ENCODE results near the gene PATL1.
"Not testable (repeated sequence)": the region's sequence is repeated elsewhere in the genome, so short reads cannot be mapped to it uniquely, and the experiment has no call there.

Gene PATL1

DNA sequence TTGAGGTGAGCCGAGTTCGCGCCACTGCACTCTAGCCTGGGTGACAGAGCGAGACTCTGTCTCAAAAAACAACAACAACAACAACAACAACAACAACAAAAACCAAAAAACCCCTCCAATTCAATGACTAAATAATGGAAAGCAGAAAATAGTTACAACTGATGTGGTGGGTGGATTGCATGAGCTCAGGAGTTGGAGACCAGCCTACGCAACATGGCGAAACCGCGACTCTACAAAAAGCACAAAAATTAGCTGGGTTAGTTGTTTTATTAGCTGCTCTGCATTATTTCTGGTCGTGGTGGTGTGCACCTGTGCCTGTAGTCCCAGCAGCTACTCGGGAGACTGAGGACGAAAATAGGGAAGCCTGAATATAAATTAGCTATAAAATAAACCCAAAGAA, 2.6 kb upstream of the PATL1 start:
- DNase-seq: peak; percentile 19

DNA sequence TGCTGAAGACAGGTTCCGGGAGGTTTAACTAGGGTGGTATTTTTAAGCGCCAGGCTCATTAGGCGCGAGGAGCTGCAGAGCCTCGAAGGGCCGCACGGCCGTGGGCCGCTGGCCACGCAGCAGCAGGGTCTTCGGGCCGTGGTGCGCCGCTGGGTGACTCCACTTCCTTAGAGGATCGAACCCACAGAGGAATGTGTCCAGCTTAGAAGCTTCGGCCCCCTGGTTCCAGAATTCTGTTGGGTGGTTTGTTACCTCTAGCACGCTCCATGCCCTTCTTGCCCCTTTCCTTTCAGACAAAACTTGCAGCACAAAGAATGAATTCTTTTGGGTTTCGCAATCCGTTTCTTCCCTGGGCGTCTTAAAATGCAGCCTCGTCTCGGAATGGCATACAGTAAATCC, 773 bp upstream of the PATL1 start:
- peak; percentile 45 for DNase-seq

DNA sequence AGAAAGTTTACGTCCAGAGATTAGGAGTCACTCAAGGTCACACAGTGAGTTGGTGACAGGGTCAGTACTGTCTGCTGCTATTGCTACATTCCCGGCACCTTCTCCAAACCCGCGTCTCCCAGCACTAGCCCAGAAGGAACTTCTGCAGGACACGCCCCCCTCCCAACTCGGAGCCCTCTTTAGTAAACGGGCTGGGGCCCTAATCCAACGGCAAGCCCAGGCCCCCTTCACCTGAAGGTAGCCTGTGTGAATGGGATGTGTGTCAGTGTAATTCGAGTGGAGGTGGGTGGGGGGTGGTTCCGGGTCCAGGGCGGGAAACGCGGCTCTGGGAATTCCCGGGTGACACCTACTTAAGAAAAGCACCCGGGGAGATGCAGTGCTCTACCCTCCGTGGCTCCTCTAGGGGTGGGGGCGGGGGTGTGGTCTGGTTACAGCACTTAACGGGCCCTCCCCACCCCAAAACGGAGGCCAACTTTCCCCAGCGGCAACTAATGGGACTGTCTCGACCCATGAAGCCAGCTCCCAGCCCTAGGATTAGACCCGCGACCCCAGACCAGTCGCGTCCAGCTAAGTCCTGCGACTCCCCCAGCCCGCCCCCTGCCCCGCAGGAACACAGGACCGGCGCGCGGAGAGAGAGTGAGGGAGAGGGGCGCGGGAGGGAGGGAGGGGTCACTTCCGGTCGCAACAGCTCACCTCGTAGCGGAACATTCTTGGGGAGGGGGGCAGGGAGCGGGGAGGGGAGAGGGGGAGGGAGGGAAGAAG, 468 bp downstream of the PATL1 start:
- peak; percentile 94 for DNase-seq

DNA sequence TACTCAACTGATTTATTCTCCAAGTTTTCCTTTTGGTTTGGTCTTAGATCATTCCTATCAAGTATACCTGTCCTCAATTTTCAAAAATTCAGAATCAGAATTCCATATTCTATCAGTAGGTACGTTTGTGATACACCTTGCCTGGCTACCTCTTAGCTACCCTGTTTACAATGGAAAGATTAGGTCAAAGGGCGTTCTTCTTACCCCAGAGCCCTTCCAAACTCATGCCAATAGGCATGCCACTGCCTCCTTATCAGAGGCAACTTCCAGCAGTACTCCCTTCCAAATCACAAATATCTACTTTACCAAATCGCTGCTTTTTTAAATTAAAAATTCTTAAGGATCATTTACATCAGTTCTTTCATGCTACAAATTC, 1.0 kb downstream of the PATL1 start:
- DNase-seq: no peak

DNA sequence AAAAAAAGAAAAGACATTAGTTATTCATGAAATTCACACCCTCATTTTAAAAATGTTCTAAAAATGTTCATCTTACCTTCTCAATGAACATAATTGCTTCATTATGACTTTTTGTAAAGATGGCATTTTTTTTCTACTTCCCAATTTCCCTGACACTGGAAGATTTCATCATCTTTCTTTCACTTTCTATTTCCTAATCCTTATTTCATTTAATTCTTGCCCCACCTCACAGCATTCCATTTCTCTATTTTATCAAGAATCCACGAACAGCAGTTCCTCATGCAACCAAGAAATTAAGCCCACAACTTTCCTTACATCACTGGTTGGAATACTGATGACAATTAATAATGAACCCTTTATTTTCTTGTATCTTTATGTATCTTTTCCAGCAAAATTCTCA, 1.9 kb downstream of the PATL1 start:
- DNase-seq: peak; percentile 88

DNA sequence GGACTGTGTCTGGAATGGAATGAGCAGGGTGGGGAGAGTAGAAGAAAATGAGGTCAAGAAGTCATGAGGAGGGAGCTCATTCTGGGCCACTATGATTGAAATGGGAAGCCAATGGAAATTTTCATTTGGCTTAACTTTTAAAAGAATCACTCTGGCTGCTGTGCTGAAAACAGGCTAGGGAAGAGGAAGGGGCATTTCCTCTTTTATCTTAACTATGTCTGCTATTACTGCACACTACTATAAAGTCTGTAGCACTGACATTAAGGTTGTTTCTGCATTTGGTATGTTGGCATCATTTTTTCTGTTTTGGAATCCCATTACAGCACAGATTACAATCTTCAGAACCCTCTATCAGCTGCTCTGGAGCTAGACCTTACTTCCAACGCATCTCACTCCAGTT, 8.2 kb downstream of the PATL1 start:
- peak; percentile 51 for DNase-seq

DNA sequence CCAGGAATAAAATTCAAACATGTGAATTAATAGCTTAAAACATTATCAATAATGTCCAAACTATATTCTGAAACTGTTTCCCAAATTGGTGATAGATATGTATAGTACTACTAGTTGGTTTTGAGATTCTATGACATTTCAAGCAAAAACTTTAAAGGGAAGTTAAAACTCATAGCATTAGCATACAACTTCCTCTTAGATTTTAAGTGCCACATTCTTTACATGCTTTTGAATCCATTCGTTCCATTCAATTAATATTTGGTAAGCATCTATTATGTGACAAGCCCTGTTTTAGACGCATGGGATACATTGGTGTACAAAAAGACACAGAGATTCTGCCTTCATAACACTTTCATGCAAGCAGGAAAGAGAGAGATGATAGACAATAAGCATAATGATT, 8.9 kb downstream of the PATL1 start:
- peak; percentile 23 for DNase-seq

DNA sequence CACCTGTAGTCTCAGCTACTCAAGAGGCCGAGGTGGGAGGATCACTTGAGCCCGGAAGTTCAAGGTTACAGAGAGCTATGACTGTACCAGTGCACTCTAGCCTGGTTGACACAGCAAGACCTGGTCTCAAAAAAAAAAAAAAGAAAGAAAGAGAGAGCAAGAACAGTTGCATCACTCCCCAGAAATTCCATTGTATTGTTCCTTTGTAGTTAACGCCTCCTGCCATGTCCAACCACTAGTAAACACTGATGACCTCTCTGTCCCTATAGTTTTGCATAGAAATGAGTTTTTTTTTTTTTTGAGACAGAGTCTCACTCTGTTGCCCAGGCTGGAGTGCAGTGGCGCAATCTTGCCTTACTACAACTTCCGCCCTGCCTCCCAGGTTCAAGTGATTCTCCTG, 10.8 kb downstream of the PATL1 start:
- DNase-seq: no peak

DNA sequence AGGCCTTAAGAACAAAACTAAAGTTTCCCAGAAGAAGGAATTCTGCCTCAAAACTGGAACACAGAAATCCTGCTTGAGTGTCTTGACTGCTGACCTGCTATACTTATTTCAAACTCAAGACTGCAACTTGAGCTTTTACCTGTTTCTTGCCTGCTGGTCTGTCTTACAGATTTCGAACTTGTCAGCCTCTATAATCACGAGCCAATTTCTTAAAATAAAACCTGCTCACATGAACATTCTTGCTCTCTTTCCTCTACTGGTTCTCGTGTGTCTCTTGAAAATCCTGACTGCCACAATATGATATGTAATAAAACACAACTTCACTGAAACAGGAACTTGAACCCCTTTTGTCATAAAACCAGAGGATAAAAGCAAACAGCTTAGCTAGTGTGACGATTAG, 13.9 kb downstream of the PATL1 start:
- no peak for DNase-seq

DNA sequence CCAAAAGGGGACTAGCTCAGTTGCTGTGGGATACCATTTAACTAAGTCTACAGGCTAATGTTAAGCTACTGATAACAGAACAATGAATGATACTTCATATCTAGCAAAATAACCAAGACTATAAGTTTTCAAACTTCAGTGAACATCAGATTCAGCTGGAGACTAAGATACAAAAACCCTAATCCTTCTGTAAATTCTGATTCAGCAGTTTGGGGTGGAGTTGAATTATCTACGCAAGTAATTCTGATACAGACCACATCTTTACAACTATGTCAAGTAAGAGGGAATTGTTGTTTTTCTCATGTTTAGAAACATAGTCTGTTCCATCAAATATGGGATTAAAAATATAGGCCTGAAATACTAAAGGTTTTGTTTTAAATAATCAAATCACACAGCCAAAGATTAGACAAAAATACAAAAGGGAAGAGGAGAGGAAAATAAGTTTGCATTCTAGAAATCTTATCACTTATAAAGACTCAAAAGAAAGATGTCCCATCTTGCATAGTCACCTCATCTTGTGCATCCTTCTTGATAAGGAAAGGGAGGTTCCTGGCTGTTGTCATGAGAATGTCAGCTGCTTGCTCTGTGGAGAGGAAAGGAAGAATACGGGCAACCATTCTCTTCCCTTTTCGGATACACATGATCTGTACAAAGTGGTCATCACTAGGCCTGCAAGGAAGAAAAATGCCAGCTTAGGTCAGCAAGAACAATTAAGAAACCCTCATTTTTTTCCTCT, 21.4 kb downstream of the PATL1 start:
- peak; percentile 63 for DNase-seq

DNA sequence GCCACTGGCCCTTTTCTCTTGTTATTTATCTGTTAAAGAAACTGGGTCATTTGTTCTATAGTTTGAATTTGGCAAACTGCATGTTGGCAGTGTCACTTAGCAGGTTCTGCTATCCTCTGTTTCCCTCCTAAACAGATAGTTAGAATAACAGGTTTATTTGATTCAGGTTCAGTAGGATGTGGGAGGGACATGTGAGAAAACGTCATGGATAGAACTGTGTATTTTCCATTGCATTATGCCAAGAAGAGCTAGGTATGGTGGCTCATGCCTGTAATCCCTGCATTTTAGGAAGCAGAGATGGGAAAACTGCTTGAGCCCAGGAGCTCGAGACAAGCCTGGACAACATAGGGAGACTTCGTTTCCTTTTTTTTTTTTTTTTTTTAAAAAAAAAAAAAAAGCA, 24.3 kb downstream of the PATL1 start:
- no peak for DNase-seq

DNA sequence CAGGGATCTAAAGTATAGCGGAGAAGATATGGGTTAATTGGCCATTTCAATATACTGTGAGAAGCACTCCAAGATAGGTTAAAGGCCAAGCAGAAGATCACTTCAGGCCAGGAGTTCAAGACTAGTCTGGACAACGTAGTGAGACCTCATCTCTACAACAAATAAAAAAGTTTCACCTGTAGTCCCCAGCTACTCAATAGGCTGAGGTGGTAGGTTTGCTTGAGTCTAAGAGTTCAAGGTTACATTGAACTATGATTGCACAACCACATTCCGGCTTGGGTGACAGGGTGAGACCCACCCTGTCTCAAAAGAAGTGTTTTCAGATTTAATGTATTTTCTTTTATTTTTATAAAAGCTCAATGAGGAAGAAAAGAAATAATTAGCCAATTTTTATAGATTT, 25.4 kb downstream of the PATL1 start:
- no peak for DNase-seq

DNA sequence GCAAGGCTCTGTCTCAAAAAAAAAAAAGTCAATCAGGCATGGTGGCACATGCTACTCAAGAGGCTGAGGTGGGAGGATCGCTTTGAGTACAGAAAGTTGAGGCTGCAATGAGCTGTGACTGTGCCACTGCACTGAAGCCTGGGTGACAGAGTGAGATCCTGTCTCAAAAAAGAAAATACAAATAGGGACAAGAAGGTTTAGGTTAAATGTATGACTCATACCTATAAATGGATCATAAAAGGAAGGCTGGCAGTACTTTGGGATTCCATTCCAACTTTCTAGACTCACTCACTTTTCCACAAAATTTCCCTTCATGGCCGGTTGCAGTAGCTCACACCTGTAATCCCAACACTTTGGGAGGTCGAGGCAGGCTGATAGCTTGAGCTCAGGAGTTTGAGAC, 27.7 kb downstream of the PATL1 start:
- DNase-seq: no peak

DNA sequence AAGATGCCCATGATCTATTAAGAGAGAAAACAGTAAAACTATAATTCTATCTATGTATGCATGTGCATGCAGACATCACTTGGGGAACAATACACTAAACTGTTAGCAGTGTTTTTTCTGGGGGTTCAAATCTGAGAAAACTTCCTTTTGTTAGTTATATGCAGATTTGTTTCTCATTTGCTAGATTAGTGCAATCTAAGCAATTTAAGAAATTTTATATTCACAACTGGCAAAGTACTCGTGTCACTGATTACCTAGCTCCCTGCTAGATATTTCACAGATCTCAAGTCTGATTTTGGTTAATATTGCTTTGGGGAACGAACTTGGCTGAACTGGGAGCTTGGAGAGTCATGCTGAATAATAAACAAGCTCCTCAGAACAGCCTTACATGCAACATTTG, 38.3 kb downstream of the PATL1 start:
- no peak for DNase-seq

DNA sequence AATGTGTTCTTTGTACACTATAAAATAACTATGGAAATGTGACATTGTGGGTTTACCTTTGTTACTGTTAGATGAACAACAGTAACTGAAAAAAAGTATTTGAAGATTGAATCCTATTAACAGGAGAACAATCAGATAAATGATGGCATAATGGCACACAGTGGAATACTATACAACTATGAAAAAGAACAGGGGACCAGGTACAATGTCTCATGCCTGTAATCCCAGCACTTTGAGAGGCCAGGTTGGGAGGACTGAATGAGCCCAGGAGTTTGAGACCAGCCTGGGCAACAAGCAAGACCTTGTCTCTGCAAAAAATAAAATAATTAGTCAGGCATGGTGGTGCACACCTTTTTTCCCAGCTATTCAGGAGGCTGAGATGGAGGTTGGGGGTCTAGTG, 38.8 kb downstream of the PATL1 start:
- no peak for DNase-seq

DNA sequence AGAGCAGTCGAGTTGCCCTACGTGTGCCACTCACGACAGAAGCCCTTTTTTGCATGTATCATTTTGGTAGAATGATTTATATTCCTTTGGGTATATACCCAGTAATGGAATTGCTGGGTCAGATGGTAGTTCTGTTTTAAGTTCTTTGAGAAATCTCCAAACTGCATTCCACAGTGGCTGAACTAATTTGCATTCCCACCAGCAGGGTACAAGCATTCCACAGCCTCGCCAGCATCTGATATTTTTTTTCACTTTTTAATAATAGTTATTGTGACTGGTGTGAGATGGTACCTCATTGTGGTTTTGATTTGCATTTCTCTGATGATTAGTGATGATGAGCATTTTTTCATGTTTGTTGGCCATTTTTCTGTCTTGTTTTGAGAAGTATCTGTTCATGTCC, 41.9 kb downstream of the PATL1 start:
- not testable (repeated sequence) for DNase-seq

DNA sequence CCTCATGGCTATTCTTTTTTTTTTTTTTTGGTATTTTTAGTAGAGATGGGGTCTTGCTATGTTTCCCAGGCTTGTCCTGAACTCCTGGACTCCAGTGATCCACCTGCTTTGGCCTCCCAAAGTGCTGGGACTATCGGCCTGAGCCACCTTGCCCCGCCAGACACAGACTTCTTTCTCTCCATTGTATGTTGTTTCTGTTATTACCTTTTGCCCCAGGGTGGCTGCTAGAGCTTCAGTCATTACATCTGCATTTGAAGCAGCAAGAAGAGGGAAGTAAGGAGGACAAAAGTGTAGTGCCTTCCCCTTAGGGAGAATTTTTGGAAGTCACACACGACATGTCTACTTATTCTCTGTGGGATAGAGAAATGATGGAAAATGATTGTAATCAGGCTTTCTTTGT, 43.1 kb downstream of the PATL1 start:
- no peak for DNase-seq

DNA sequence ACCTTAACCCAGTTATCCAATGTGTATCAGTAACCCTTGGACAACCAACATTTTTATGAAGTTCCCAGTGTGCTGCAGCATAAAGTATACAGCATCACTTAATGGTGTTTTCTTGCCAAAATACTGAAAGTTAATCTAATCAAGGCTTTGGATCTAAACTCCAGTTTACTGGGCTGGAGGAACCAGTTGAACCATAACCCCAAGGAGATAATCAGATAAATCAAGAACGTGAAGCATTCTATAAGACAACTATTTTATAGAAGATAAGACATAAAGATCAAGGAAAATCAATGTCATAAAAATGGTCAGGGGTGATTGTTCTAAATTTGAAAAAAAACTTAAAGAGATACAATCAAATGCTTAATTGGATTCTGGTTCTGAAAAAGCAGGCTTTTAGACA, 51.0 kb downstream of the PATL1 start:
- no peak for DNase-seq

DNA sequence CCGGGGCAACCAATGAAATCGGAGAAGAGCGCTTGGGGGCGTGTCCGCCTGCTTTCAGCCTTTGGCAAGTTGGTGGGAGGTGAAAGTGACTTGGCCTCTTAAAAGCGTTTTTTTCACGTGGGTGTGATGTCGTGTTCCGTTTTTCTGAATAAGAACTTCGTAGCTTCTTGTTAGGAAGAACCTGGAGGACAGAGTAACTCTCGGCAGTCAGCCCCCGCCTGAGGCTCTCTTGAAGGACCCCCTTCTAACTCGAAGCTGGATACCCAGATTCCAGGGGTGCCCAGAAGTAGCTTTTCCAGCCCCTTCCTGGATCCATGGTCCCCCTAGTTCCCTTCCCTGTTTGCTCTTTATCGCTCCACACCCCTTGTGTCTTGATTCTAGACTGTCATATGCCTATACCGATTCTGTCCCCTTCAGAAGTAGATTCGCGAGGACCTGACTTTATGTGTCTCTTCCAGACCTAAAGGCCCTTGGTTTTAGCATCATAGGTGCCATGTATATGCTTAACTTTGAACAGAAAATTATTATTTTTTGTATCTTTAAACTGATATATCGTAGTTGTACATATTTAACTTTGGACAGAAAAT, 52.3 kb downstream of the PATL1 start:
- no peak for DNase-seq

DNA sequence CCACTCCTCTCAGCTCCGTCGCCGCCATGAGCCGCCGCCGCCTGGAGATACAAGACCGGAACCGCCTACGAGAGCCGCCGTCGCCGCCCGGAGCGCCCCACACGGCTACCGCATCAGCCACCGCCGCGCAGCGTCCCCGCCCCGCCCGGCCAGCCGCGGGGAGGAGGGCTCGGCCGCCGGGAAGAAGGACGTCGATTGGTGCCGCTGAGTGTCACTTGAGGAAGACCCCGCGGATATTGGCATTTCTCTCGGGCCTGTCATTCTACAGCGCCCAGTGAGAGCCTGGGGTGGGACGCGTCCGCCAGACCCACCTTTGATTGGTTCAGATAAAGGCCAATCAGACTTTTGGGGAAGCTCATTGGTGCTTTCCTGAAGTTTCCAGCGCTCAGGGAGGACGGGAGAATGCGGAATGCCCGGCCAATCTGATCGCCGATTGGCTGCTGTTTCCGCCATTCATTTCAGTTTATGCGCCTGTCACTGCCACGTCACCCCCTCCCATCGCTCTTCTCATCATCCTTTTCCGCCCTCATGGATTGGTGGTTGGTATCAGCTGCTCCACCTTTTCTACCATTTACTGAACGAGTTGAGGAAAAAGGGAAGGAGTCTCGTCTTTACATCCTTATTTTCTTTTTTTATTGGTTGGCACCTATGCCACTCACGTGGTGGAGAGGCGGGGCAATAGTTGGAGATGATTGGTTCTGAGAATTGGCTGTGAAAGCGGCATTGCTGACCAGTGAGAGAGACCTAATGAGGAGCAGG, 53.0 kb downstream of the PATL1 start, which contains the start of gene OSBP:
Gene OSBP (minus strand): TSS at position 138 of the 759 bp plus-strand sequence. CDS start 110 bp downstream, at position 28.
- DNase-seq: peak; percentile 100

DNA sequence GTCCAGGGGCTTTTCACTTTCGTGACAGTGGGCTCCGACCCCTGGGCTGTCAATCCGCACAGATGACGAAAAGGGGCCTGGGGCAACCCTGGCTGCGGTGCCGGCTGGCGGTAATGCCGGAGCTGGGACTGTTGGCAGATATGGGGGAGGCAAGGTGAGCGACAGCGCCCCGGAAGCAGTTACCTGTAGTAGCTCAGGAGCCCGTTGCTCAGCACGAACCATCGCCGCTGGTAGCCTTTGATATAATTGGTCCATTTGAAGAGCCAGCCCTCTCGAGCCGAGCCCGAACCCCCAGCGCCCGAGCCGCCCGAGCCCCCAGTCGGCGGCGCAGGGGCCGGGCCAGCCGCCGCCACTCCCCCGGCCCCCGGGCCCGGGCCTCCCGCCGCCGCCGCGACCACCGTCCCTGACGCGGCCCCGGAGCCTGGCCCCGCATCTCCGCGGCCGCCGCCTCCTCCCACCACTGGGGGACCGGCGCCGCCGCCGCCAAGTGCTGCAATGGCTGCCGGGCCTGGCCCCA, 53.7 kb downstream of the PATL1 start:
- peak; percentile 11 for DNase-seq

DNA sequence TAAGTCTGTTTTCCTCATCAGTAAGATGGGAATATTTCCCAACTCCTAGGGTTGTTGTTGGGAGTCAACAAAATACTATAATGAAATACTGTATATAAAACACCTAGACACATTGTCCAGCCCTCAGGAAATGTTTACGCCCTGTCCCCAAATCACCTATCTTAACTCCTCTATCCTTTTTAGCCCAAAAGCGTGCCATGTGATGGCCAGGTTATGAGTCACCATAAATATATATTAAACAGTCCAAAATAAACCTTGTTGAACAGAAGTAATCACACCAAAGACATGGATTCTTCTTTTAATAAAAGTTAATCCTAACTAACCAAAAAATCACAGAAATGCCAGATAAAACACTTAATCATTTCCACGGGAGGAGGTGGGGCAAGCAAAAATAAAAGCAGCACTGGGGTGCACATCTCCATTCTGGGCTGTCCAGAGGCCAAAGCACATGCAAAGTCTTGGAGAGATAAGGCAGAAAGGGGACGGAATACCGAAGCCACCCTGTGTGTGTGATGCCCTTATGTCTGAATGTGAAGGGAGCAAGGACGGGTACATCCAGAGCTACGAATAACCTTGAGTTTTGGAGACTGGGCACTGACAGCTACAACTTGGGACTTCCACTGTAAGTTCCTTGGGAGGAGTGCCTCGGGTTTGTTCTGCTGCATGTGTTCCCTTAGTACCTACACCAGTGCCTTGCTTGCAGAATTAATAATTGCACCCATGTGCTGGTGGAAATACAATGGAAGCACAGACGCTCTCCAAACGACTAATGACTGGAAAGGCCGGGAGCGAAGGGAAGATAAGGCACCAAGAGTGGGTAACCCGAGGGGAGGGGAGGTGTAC, 54.3 kb downstream of the PATL1 start:
- DNase-seq: no peak

All from suppressor macrophage treated with lipopolysaccharide for 4 hours (primary cell).